HG03025 (cell line): ENCODE data around the gene RIN3.

Source experiments
- ATAC-seq: cut with Tn5 transposase; IDR thresholded peaks from one replicate; pipeline ENCODE4 v1.9.1; 2021; ENCODE audit warnings: mild to moderate bottlenecking, moderate library complexity; ENCODE audit not compliant: unreplicated experiment, low FRiP score

Gene RIN3

DNA sequence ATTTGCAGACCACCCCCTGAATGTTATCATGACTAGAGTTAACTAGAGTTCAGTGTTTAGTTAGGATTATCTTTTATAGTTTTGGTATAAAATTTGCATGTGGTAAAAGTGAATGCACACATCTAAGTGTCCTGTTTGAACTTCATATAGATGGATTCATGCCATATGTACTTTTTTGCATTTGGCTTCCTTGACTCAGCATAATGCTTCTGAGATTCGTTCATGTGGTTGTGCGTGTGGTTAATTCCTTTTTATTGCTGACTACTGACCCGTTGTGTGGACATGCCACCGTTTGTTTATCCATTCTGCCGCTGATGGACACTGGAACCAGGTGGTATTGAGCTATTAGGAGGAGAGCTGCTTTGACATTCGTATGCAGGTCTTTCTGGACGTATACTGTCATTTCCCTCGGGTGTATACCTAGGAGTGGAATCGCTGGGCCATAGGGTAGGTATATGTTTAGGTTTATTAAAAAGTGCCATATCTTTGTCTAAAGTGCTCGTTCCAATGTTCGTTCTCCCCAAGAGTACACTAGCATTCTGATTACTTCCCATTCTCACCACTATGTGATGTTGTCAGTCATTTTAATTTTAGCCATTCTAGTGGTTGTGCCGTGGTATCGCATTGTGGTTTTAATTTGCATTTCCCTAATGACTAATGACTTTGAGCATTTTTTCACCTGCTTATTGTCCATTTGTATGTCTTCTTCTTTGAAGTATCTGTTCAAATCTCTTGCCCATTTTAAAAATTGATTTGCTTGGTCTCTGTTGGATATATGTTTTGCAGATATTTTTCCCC, 37.7 kb downstream of the RIN3 start:
- peak; percentile 80 for ATAC-seq

DNA sequence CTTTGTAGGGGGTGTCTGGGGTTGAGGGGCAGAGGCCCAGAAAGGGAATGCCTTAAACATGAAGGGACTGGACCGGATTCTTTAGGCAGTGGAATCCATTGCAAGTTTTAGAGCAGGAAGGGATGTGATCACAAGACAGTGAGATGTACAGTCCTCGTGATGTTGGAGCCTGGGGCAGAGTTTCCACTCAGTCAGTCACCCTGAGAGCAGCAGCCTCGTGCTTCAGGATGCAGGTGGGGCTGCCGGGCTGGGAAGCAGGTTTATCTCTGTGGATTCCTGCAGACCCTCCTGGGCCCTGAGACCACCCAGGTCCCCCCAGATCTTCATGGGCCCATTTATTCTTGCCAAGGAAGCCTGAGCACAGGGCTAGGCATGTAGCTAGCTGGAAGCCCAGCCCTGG, 38.5 kb downstream of the RIN3 start:
- no peak for ATAC-seq

GRCh38 chr14:92553438-92553837, 39.9 kb downstream of the RIN3 start:
- ATAC-seq: no peak

- ATAC-seq: no peak
Observed at GRCh38 chr14:92555465-92556111, 42.0 kb downstream of the RIN3 start.

GRCh38 chr14:92556255-92556741, 42.7 kb downstream of the RIN3 start:
- ATAC-seq: no peak

- no peak for ATAC-seq
Observed at GRCh38 chr14:92556863-92557543, 43.4 kb downstream of the RIN3 start.

DNA sequence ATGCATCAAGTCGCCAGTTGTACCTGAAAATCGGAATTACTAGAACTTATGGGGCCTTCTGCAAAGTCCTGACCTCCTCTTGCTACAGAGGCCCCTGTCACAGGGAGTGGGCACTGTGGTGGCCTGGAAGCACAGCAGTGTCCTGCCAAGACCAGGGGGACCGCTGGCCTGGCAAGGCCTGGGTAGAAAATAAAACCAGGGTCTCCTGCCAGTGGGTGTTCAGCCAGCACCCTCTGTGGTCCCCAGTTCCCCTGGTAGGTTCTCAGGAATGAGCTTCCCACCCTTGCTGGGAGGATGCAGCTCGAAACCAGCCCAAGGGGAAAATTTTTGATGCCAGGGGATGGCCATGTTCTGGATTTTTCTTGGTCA, 43.9 kb downstream of the RIN3 start:
- ATAC-seq: no peak

- ATAC-seq: no peak
Observed at GRCh38 chr14:92558319-92558718, 44.7 kb downstream of the RIN3 start.

GRCh38 chr14:92559486-92559885, 45.9 kb downstream of the RIN3 start:
- ATAC-seq: no peak

DNA sequence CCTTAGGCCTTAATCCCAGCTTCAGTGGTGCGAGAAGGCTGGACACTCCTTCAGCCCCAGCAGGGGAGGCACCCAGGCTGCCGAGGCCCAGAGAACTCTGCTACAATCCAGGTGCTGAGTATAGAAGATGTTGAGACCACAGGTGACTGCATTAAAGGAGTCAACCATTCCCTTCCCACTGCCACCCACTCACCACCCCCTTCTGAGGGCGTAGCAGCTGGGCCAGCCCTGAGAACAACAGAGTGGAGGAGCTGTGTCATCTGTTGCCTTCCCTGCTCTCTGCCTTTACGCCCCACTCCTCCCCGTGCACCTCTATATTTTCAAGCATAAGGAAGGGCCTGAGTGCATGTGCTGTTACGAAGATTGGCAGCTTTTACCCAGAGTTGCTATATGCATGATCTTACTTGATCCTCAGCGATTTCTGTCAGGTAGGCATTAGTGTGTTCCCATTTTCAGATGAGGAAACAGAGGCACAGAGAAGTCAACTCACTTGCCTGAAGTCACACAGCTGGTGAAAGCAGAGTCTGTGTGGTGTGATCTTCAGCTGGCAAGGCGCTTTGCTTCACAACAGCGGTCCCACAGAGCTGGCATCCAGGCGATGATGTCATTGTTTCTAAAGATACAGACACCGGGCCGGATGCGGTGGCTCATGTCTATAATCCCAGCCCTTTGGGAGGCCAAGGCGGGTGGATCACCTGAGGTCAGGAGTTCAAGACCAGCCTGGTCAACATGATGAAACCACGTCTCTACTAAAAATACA, 46.7 kb downstream of the RIN3 start:
- no peak for ATAC-seq

GRCh38 chr14:92561906-92562479, 48.4 kb downstream of the RIN3 start:
- no peak for ATAC-seq

DNA sequence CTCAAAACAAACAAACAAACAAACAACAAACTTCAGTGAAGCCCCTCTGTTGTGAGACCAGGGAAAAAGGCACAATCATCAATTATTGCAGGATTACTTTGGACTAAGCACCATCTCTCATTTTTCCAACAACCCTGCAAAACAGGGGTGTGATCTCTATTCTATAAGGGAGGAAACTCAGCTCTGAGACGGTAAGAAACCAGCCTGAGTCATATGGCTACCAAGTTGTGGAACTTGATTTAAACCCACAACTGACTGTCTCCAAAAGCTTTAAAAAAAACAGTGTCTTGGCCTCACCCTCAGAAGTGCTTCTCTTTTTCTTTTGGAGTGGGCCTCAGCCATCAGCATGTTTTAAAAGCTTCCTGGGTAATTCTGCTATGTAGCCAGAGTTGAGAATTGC, 49.8 kb downstream of the RIN3 start:
- ATAC-seq: peak; percentile 71

DNA sequence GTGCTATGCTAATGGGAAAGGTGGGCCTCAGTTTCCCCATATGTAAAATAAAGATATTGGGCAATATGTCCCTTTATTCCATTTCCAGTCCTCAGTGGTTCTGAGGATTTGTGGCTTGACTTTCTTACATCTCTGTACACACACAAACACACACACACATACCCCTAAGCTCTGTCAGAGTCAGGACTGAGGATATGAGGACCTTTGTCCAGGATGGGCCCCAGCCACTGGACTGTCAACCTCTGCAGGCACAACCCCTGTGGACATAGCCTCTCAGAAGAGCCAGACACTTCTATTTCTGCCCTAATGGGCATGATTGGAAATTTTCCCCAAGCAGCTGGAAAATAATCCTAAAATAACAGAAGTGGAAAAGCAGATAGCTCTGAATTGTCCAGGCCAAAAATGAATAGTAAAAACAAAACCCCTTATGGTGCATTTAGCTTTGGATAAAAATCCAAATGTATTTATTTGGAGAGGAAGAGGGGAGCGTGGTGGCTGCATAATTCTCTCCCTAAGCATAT, 50.2 kb downstream of the RIN3 start:
- no peak for ATAC-seq

- no peak for ATAC-seq
Observed at GRCh38 chr14:92564344-92565039, 50.9 kb downstream of the RIN3 start.

- ATAC-seq: no peak
Observed at GRCh38 chr14:92565040-92565717, 51.6 kb downstream of the RIN3 start.

DNA sequence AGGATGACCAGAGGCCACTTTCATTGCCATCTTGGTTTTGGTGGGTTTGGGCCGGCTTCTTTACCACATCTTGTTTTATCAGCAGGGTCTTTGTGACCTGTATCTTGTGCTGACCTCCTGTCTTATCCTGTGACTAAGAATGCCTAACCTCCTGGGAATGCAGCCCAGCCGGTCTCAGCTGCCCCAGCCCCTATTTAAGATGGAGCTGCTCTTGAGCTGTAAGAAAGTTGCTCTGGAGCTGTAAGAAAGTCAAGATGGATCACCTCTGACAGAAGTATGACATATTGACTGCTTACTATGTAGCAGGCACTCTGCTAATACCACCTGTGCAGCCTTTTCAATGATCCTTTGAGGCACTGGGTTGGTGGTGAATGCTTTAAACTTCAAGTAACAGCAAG, 52.1 kb downstream of the RIN3 start:
- no peak for ATAC-seq

DNA sequence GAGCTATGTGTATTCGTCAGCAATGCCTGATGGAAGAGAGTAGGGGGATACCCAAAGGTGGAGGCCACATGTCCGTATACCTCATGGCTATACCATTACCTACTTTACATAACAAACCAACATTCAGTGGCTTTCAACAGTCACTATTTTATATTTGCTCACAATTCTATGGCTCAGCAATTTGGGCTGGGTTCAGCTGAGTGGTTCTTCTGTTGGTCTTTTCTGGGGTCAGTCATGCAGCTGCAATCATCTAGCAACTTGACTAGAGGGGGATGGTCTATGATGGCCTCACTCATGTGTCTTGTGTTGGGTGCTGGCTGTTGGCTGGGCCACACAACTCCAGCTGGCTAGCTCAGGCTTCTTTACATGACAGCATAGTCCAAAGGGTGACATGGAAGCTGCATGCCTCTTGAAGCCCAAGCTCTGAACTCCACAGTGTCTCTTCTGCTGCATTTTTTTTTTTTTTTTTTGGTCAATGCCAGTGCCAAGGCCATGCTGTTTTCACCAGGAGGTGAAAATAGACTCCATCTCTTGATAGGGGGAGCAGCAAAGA, 53.7 kb downstream of the RIN3 start:
- no peak for ATAC-seq

- ATAC-seq: peak; percentile 66
Observed at GRCh38 chr14:92568621-92569479, 55.3 kb downstream of the RIN3 start.
